HUES6 (cell line): ENCODE measurements around the gene RIMS1.

ENCODE experiments used
- H3K27ac ChIP-seq: 2 replicates; pipeline ENCODE4 v1.7.0; 2013; ENCODE audit warnings: low read depth, mild to moderate bottlenecking, low read length, inconsistent platforms
- H3K27me3 ChIP-seq: 2 replicates; pipeline ENCODE4 v1.6.1; 2013; ENCODE audit warnings: low read length; ENCODE audit not compliant: control insufficient read depth, insufficient read depth
- H3K36me3 ChIP-seq: 2 replicates; pipeline ENCODE4 v1.6.1; 2013; ENCODE audit warnings: low read length; ENCODE audit not compliant: control insufficient read depth, insufficient read depth
- H3K4me1 ChIP-seq: 2 replicates; pipeline ENCODE4 v1.6.1; 2013; ENCODE audit warnings: low read length; ENCODE audit not compliant: control insufficient read depth, insufficient read depth
- H3K4me3 ChIP-seq: 2 replicates; pipeline ENCODE4 v1.5.1; 2013; ENCODE audit warnings: low read depth, low read length
- H3K9ac ChIP-seq: one replicate; pipeline ENCODE4 v1.6.1; 2013; ENCODE audit warnings: mild to moderate bottlenecking, low read length
- H3K9me3 ChIP-seq: 2 replicates; pipeline ENCODE4 v1.6.1; 2013; ENCODE audit warnings: low read depth, low read length; ENCODE audit not compliant: control insufficient read depth, insufficient read depth

The RIMS1 gene

GRCh38 chr6:72413884-72414283, 527.5 kb downstream of the RIMS1 start:
- no peaks in the 10 kb centered on the region for H3K9me3 ChIP-seq
- no peaks in the 10 kb centered on the region for H3K27me3 ChIP-seq
- H3K27ac ChIP-seq = no peak overlapping the region
- H3K4me1 ChIP-seq = 0 out of 2 replicates have a peak, but pooled peaks cover 3% of the 10 kb centered on the region
- H3K36me3 ChIP-seq = no peaks in the 10 kb centered on the region
- no peak overlapping the region for H3K9ac ChIP-seq
- H3K4me3 ChIP-seq = no peak overlapping the region

DNA sequence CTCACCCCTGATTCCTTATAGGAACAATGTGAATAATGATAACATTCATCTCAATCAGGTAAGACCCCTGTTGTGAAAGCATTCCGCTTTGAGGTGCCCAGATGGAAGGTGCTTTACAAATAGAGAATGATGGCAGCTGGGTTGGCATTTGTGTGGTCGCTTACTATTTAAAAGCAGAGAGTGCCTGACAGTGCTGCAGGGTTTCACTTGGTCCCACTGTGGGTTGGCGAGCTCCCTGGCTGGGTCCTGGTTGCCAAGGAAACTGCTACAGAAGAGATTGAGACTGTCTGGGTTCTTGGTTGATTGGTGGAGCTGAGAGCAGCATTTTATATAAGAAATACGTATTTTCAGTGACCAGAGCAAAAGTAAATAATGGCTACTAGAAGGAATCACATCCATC, 528.3 kb downstream of the RIMS1 start:
- no peaks in the 10 kb centered on the region for H3K36me3 ChIP-seq

GRCh38 chr6:72416744-72417465, 530.6 kb downstream of the RIMS1 start:
- no peak overlapping the region for H3K27ac ChIP-seq
- H3K4me3 ChIP-seq = no peak overlapping the region
- no peak overlapping the region for H3K9ac ChIP-seq
- no peaks in the 10 kb centered on the region for H3K27me3 ChIP-seq
- H3K36me3 ChIP-seq = no peaks in the 10 kb centered on the region
- 0 out of 2 replicates have a peak, but pooled peaks cover 1% of the 10 kb centered on the region for H3K4me1 ChIP-seq
- no peaks in the 10 kb centered on the region for H3K9me3 ChIP-seq

More for the DNA sequence above, 528.3 kb downstream of the RIMS1 start:
- Histone ChIP-seq H3K27me3 (no peaks in the 10 kb centered on the region), H3K27ac (no peak overlapping the region), H3K9me3 (no peaks in the 10 kb centered on the region), H3K4me1 (0 out of 2 replicates have a peak, but pooled peaks cover 3% of the 10 kb centered on the region), H3K4me3 (no peak overlapping the region), H3K9ac (no peak overlapping the region)

- H3K4me1 ChIP-seq = no peaks in the 10 kb centered on the region
- H3K27ac ChIP-seq = no peak overlapping the region
- no peaks in the 10 kb centered on the region for H3K36me3 ChIP-seq
- H3K27me3 ChIP-seq = no peaks in the 10 kb centered on the region
- H3K4me3 ChIP-seq = no peak overlapping the region
- H3K9me3 ChIP-seq = no peaks in the 10 kb centered on the region
- H3K9ac ChIP-seq = no peak overlapping the region
Measured at GRCh38 chr6:72417759-72418158, 531.4 kb downstream of the RIMS1 start.

GRCh38 chr6:72418495-72418894, 532.1 kb downstream of the RIMS1 start:
- Histone ChIP-seq H3K36me3 (no peaks in the 10 kb centered on the region), H3K9ac (no peak overlapping the region), H3K27me3 (no peaks in the 10 kb centered on the region), H3K4me3 (no peak overlapping the region), H3K9me3 (no peaks in the 10 kb centered on the region), H3K4me1 (no peaks in the 10 kb centered on the region), H3K27ac (no peak overlapping the region)

DNA sequence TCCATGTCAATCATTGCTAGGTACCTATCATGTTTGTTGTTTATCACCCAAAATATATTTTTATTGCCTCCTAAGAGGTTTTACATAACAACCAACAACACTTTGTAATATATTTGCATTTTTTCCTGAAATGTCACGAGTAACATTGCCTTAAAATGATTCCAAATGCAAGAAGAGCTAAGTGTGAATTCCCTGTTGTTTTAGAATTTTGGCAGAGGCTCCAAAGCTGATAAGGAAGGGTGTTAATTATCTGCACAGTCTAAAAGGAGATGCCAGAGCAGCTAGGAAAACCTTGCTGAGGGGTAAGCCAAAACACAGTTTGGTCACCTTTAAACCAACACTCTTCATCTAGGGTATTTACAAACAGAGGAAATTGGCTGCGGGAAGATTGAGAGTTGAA, 533.6 kb downstream of the RIMS1 start:
- Histone ChIP-seq H3K4me1 (no peaks in the 10 kb centered on the region), H3K9ac (no peak overlapping the region), H3K27me3 (no peaks in the 10 kb centered on the region), H3K9me3 (no peaks in the 10 kb centered on the region), H3K36me3 (no peaks in the 10 kb centered on the region), H3K4me3 (no peak overlapping the region), H3K27ac (no peak overlapping the region)

DNA sequence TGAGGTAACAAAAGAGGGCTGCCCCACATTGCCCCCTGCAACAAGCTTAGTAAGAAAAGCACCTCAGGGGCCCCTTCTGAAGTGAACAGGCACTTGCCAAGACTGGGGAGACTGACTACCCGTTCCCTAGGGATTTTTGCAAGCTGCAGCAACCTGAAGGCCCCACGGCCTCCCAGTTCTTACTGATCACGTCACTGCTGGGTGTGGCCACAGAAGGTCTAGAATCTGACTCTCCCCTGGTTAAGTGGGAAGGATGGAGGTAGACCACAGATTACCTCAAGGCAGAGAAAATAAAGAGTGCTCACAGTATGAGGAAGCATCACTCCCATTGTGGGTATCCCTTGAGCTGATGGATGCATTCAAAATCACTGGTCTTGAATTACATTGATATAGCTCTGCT, 534.1 kb downstream of the RIMS1 start:
- Histone ChIP-seq H3K27me3 (no peaks in the 10 kb centered on the region), H3K36me3 (no peaks in the 10 kb centered on the region), H3K27ac (no peak overlapping the region), H3K9me3 (no peaks in the 10 kb centered on the region), H3K9ac (no peak overlapping the region), H3K4me1 (no peaks in the 10 kb centered on the region), H3K4me3 (no peak overlapping the region)

DNA sequence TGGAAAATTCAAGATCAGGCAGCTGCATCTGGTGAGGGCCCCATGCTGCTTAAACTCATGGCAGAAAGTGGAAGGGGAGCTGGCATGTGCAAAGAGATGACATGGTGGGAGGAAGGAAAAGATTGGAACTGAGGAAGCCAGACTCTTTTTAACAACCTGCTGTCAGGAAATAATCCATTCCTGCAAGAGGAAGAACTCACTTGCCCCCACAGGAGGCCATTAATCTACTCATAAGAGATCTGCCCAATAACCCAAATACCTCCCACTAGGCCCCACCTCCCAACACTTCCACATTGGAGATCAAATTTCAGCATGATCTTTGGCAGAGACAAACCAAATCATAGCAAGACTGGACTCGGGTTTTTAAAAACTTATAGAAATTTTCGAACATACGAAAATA, 535.0 kb downstream of the RIMS1 start:
- H3K27ac ChIP-seq = no peak overlapping the region
- no peak overlapping the region for H3K9ac ChIP-seq
- no peaks in the 10 kb centered on the region for H3K9me3 ChIP-seq
- H3K4me1 ChIP-seq = no peaks in the 10 kb centered on the region
- no peaks in the 10 kb centered on the region for H3K36me3 ChIP-seq
- no peak overlapping the region for H3K4me3 ChIP-seq
- no peaks in the 10 kb centered on the region for H3K27me3 ChIP-seq

- Histone ChIP-seq H3K9me3 (no peaks in the 10 kb centered on the region), H3K27ac (no peak overlapping the region), H3K9ac (no peak overlapping the region), H3K36me3 (no peaks in the 10 kb centered on the region), H3K4me1 (no peaks in the 10 kb centered on the region), H3K4me3 (no peak overlapping the region), H3K27me3 (no peaks in the 10 kb centered on the region)
Measured at GRCh38 chr6:72422171-72422570, 535.8 kb downstream of the RIMS1 start.

DNA sequence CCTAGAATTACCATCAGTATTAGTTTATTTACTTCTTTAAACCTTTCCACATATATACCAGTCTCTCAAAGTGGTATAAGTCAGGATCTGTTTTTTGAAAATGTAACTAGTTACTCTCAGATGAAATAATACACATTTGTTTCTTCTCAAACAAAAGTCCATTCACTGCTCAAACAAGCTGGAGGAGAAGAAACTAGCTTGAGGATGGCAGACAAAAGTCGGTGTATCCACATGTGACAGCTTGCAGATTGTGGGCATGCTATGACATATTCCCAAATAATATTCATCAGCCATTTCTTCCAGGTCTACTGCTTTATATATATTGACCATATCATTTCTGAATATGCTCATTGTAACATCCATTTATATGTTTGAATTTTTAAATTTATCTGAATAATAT, 538.1 kb downstream of the RIMS1 start:
- Histone ChIP-seq H3K4me3 (no peak overlapping the region), H3K4me1 (no peaks in the 10 kb centered on the region), H3K27me3 (no peaks in the 10 kb centered on the region), H3K27ac (no peak overlapping the region), H3K36me3 (no peaks in the 10 kb centered on the region), H3K9me3 (no peaks in the 10 kb centered on the region), H3K9ac (no peak overlapping the region)

DNA sequence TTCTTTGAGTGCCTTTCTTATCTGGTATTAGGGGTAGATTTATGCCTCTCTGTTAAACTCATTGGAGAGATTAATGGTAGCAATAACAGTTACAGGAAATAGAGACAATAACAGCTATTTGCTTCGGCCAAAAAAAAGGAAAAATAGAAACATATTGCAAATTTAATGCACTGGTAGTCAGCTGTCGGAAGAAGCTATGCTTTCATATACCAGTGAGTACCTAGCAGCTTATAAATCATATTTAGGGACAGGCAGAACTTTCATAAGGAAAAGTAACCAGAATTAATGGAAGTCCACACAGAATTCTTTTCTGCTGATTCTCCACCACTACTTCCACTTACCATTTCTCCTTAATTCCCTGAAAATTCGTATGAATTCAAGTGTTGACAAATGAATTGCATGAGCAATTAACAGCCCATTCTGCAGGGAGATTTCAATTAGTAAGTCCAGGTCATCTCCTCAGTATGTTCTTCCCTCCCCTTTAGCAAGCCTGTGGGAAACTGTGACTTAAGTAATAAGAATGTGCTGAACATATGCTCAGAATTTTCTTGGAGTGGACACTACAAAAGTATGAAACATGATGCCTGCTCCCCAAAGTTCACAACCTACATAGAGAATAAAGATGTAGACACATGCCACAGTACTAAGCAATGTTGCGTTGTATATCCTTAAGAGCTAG, 538.8 kb downstream of the RIMS1 start:
- H3K36me3 ChIP-seq = no peaks in the 10 kb centered on the region
- no peaks in the 10 kb centered on the region for H3K4me1 ChIP-seq
- no peaks in the 10 kb centered on the region for H3K27me3 ChIP-seq
- H3K4me3 ChIP-seq = no peak overlapping the region
- H3K9ac ChIP-seq = no peak overlapping the region
- no peaks in the 10 kb centered on the region for H3K9me3 ChIP-seq
- H3K27ac ChIP-seq = no peak overlapping the region
